Measurements from ENCODE around the gene APBB2. TPM values are rescaled to one million over a fixed set of nuclear protein-coding genes. Genes with fewer than 3 reads are reported as not detected.
A peak's percentile ranks its signal among the peaks of the same experiment; 100 is the strongest.

APBB2 gene
- total and polyA plus RNA-seq, 2 experiments from 2014 or later: 24.1 to 61.0 TPM

GRCh38 chr4:41125558-41126311, 88.6 kb downstream of the APBB2 start:
- Histone ChIP-seq H3K9me3 (ENCODE audit: low read depth) (no peaks in the 10 kb centered on the region), H3F3A (ENCODE audit: insufficient read depth) (peaks cover 9% of the 10 kb centered on the region; the same call in 1 of the 2 replicates), H3K4me2 (ENCODE audit: unreplicated experiment) (peak overlapping the region; percentile 34), H3K9me2 (ENCODE audit: insufficient read depth) (no peaks in the 10 kb centered on the region), H2AFZ (no peak overlapping the region), H3K4me1 (ENCODE audit: insufficient read depth) (peaks cover 18% of the 10 kb centered on the region), H3K27me3 (replicated peaks; ENCODE audit: insufficient read depth) (no peaks in the 10 kb centered on the region), H3K27ac (0 out of 2 replicates have a peak overlapping the region, but pooled peaks have one; percentile 1), H3K4me3 (no peak overlapping the region), H4K20me1 (ENCODE audit: insufficient read depth) (no peaks in the 10 kb centered on the region), H3K79me2 (ENCODE audit: insufficient read depth) (peaks cover 87% of the 10 kb centered on the region), H3K36me3 (ENCODE audit: low read depth) (no peaks in the 10 kb centered on the region), H3K9ac (no peak overlapping the region)
- DNase-seq: no peak
- WGBS, 2 experiments (ENCODE audit: low coverage in 1 of 2, low lambda C conversion rate in 2 of 2, missing lambda C conversion rate in 2 of 2): 72 to 75% methylated on average over 7 of the region's 7 CpGs
- TF ChIP-seq EZH2 (IDR thresholded peaks at IDR 0.05; ENCODE audit: insufficient read depth, poor library complexity, severe bottlenecking) (no peak), EZH2phosphoT487 (IDR thresholded peaks at IDR 0.05; ENCODE audit: insufficient read depth, low read depth) (no peak)
- in situ Hi-C loops (cut with MboI): no loop called here

DNA sequence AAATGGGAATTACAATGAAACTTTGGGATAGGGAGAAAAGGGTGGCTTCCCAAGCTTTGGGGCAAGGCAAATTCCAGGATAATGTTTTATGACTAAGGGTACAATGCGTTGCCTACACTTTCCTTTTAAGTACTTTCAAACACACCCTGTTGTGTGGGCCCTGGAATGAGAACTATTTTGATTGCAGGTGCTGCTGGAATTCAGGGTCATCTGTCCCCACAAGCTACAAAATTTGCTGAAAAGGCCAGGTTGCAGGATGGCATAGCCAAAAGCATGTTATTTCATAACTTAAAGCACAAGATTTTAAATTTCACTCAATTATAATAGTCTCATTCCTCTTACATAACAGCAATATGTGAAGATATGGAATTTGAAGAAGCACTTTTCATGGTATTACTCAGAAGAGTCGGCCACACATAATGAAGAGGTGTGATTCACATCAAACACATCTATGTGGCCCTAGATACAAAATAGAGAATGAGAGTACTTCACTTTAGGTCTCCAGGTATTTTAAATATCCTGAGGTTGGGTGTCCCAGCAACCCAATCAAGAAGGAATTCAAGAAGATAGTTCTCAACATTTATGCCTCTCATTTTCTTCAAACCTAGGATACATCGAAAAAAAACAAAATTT, 89.3 kb downstream of the APBB2 start:
- in situ Hi-C loops (cut with MboI): no loop called here
- no peaks in the 10 kb centered on the region for H3K36me3 ChIP-seq (ENCODE audit: low read depth)
- TF ChIP-seq EZH2 (IDR thresholded peaks at IDR 0.05; ENCODE audit: insufficient read depth, poor library complexity, severe bottlenecking) (no peak), EZH2phosphoT487 (IDR thresholded peaks at IDR 0.05; ENCODE audit: insufficient read depth, low read depth) (no peak)
- H3K27me3 ChIP-seq (replicated peaks; ENCODE audit: insufficient read depth): no peaks in the 10 kb centered on the region
- peak; percentile 44 for DNase-seq
- H2AFZ ChIP-seq: no peak overlapping the region
- H3K9me2 ChIP-seq (ENCODE audit: insufficient read depth): no peaks in the 10 kb centered on the region
- H3F3A ChIP-seq (ENCODE audit: insufficient read depth): peaks cover 9% of the 10 kb centered on the region; the same call in 1 of the 2 replicates
- peaks cover 25% of the 10 kb centered on the region for H3K4me1 ChIP-seq (ENCODE audit: insufficient read depth)
- H3K4me2 ChIP-seq (ENCODE audit: unreplicated experiment): peak overlapping the region; percentile 34
- no peaks in the 10 kb centered on the region for H3K9me3 ChIP-seq (ENCODE audit: low read depth)
- H3K9ac ChIP-seq: no peak overlapping the region
- no peaks in the 10 kb centered on the region for H4K20me1 ChIP-seq (ENCODE audit: insufficient read depth)
- H3K79me2 ChIP-seq (ENCODE audit: insufficient read depth): peaks cover 86% of the 10 kb centered on the region
- 0 out of 2 replicates have a peak overlapping the region, but pooled peaks have one; percentile 16 for H3K4me3 ChIP-seq
- 0 out of 2 replicates have a peak overlapping the region, but pooled peaks have one; percentile 1 for H3K27ac ChIP-seq
- WGBS, 2 experiments (ENCODE audit: low coverage in 1 of 2, low lambda C conversion rate in 2 of 2, missing lambda C conversion rate in 2 of 2): 33 to 35% methylated on average over 3 of the region's 3 CpGs

DNA sequence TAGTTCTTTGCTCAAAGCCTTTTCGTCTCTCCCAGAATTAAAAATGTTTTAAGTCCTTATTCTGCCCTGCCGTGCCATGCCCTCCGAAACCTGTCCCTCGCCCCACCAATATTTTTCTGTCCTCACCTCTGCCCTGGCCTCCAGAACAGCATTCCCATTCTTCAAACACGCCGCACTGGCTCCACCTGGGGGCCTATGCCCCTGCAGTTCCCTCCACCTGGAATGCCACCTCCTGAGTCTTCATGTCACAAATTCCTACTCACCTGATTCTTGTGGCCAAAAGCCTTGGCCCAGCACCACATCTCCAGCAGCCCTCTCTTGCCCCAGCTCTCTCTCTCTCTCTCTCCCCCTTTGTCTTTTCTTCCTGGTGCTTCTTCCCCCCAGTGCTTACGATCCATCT, 91.6 kb downstream of the APBB2 start:
- TF ChIP-seq EZH2phosphoT487 (IDR thresholded peaks at IDR 0.05; ENCODE audit: insufficient read depth, low read depth) (no peak), EZH2 (IDR thresholded peaks at IDR 0.05; ENCODE audit: insufficient read depth, poor library complexity, severe bottlenecking) (no peak)
- no peak overlapping the region for H3K4me3 ChIP-seq
- DNase-seq: no peak
- no peak overlapping the region for H3K27ac ChIP-seq
- 97 to 99% methylated on average over 7 of the region's 7 CpGs for WGBS, 2 experiments (ENCODE audit: low coverage in 1 of 2, low lambda C conversion rate in 2 of 2, missing lambda C conversion rate in 2 of 2)
- H2AFZ ChIP-seq: no peak overlapping the region
- H3K4me1 ChIP-seq (ENCODE audit: insufficient read depth): peaks cover 30% of the 10 kb centered on the region
- no peaks in the 10 kb centered on the region for H3K9me2 ChIP-seq (ENCODE audit: insufficient read depth)
- H3K79me2 ChIP-seq (ENCODE audit: insufficient read depth): peaks cover 80% of the 10 kb centered on the region
- H3K36me3 ChIP-seq (ENCODE audit: low read depth): no peaks in the 10 kb centered on the region
- H3K9me3 ChIP-seq (ENCODE audit: low read depth): no peaks in the 10 kb centered on the region
- H4K20me1 ChIP-seq (ENCODE audit: insufficient read depth): no peaks in the 10 kb centered on the region
- in situ Hi-C loops (cut with MboI): no loop called here
- H3K27me3 ChIP-seq (replicated peaks; ENCODE audit: insufficient read depth): no peaks in the 10 kb centered on the region
- H3K9ac ChIP-seq: no peak overlapping the region
- H3F3A ChIP-seq (ENCODE audit: insufficient read depth): peaks cover 9% of the 10 kb centered on the region; the same call in 1 of the 2 replicates
- no peak overlapping the region for H3K4me2 ChIP-seq (ENCODE audit: unreplicated experiment)

DNA sequence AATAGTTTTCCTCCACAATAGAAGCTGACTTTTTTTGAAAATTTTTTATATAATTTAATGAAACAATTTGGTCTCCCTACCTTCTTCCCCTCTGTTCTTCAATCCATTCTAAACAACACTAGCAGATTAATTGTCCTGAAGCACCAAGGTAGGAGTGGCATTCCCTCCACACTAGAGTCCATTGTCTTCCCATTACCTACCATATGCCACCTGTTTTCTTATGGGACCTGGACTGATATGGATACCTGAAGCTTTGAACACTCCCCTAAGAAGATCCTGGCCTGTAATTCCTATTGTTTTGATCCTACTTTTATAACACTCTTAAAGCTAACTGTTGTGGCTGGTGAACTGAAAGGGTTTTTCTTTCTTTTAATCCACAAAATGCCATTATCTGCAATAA, 92.0 kb downstream of the APBB2 start:
- Histone ChIP-seq H3K4me3 (no peak overlapping the region), H3K36me3 (ENCODE audit: low read depth) (no peaks in the 10 kb centered on the region), H3K27ac (no peak overlapping the region), H3F3A (ENCODE audit: insufficient read depth) (peaks cover 9% of the 10 kb centered on the region; the same call in 1 of the 2 replicates), H3K9ac (no peak overlapping the region), H2AFZ (no peak overlapping the region), H3K9me3 (ENCODE audit: low read depth) (no peaks in the 10 kb centered on the region), H3K79me2 (ENCODE audit: insufficient read depth) (peaks cover 75% of the 10 kb centered on the region), H4K20me1 (ENCODE audit: insufficient read depth) (no peaks in the 10 kb centered on the region), H3K4me1 (ENCODE audit: insufficient read depth) (peaks cover 30% of the 10 kb centered on the region), H3K9me2 (ENCODE audit: insufficient read depth) (no peaks in the 10 kb centered on the region), H3K4me2 (ENCODE audit: unreplicated experiment) (no peak overlapping the region), H3K27me3 (replicated peaks; ENCODE audit: insufficient read depth) (no peaks in the 10 kb centered on the region)
- TF ChIP-seq EZH2phosphoT487 (IDR thresholded peaks at IDR 0.05; ENCODE audit: insufficient read depth, low read depth) (no peak), EZH2 (IDR thresholded peaks at IDR 0.05; ENCODE audit: insufficient read depth, poor library complexity, severe bottlenecking) (no peak)
- DNase-seq: no peak
- in situ Hi-C loops (cut with MboI): no loop called here
